Measurements from ENCODE around the gene JAK3. TPM values are rescaled to one million over a fixed set of nuclear protein-coding genes. Genes with fewer than 3 reads are reported as not detected.

Gene JAK3
- total RNA-seq, 1 experiment from 2014 or later: not detected

DNA sequence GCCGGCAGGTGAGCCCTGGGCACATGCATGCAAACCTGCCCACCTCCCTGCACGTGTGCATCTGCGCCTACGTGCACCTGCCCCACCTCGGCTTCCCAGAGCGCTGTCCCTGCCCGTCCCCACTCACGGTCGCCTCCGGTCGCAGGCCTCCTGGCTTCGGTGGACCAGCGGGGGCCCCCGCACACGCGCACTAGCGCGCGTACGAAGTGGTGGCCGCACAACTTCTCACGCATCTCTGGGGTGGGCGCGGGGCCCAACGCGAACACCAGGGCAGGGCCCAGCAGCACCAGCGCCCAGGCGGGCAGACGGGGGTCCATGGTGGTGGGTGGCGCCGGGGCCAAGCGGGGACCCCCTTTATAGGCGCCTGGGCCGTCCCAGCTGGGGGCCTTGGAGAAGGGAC is 26.6 kb downstream of the JAK3 start, which contains the start of gene INSL3:
INSL3 (minus strand) TSS at position 330 of the 400 bp plus-strand sequence; CDS start at position 317, 13 bp downstream.
- POLR2A ChIA-PET: no interaction called here
- TF ChIP-seq, protein P1, sequence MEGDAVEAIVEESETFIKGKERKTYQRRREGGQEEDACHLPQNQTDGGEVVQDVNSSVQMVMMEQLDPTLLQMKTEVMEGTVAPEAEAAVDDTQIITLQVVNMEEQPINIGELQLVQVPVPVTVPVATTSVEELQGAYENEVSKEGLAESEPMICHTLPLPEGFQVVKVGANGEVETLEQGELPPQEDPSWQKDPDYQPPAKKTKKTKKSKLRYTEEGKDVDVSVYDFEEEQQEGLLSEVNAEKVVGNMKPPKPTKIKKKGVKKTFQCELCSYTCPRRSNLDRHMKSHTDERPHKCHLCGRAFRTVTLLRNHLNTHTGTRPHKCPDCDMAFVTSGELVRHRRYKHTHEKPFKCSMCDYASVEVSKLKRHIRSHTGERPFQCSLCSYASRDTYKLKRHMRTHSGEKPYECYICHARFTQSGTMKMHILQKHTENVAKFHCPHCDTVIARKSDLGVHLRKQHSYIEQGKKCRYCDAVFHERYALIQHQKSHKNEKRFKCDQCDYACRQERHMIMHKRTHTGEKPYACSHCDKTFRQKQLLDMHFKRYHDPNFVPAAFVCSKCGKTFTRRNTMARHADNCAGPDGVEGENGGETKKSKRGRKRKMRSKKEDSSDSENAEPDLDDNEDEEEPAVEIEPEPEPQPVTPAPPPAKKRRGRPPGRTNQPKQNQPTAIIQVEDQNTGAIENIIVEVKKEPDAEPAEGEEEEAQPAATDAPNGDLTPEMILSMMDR (IDR thresholded peaks at IDR 0.05; ENCODE audit: insufficient read depth in 1 of 2, low read depth in 1 of 2, low read length in 1 of 2, severe bottlenecking in 1 of 2, unreplicated experiment in 1 of 2): no peak
- no peaks in the 10 kb centered on the region; the same call in 1 of the 2 replicates for H3K27me3 ChIP-seq (replicated peaks; ENCODE audit: control insufficient read depth, insufficient read depth, low read length)
- Mint-ChIP-seq H3K27me3 (ENCODE audit: insufficient read depth, unreplicated experiment) (no peaks in the 10 kb centered on the region), H3K27ac (ENCODE audit: unreplicated experiment) (no peak within 1 kb of the TSS), H3K36me3 (ENCODE audit: insufficient read depth, unreplicated experiment) (peaks cover 6% of the 10 kb centered on the region), H3K9me3 (ENCODE audit: unreplicated experiment) (no peaks in the 10 kb centered on the region), H3K4me3 (ENCODE audit: unreplicated experiment) (no peak within 1 kb of the TSS), H3K4me1 (ENCODE audit: low read depth, unreplicated experiment) (no peaks in the 10 kb centered on the region)
- H3K36me3 ChIP-seq (ENCODE audit: control insufficient read depth, insufficient read depth, low read length): no peaks in the 10 kb centered on the region
- BruUV-seq (replicated peaks): no TSS peak
- no peak within 1 kb of the TSS for H3K4me3 ChIP-seq (ENCODE audit: low read depth, low read length)
- no peak for DNase-seq
- no peaks in the 10 kb centered on the region for H3K9me3 ChIP-seq
- no peaks in the 10 kb centered on the region for H3K4me1 ChIP-seq
- CTCF ChIA-PET: no interaction called here
- intact Hi-C loops (cut with micrococcal nuclease; ENCODE audit: unreplicated experiment): no loop called here

DNA sequence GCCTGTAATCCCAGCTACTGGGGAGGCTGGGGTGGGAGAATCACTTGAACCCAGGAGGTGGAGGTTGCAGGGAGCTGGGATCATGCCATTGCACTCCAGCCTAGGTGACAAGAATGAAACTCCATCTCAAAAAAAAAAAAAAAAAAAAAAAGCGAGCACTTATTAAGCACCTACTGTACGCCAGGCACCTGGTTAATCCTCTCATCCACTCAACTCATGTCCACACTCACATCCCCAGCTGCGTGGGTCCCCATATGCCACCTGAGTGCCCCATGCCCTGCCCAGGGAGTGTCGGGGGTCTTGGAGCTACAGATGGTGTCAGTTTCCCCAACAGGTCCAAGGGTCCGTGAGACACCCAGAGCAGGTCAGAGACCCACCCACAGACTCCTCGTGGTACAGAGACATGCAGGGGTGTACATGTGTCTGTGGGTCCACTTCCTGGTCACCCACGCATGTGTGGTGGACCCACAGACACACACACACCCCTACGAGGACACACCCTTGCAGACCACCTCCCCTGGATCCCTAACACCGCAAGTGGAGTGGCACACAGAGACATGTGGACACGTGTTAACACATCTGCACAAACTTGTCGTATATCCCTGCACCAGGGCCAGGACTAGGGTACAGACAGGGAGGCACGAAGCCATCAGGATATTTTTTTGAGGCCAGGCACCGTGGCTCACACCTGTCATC is 30.0 kb downstream of the JAK3 start:
- no TSS peak for BruUV-seq (replicated peaks)
- no peaks in the 10 kb centered on the region for H3K9me3 ChIP-seq
- POLR2A ChIA-PET: no interaction called here
- H3K27me3 ChIP-seq (replicated peaks; ENCODE audit: control insufficient read depth, insufficient read depth, low read length): no peaks in the 10 kb centered on the region
- Mint-ChIP-seq H3K4me1 (ENCODE audit: low read depth, unreplicated experiment) (no peaks in the 10 kb centered on the region), H3K9me3 (ENCODE audit: unreplicated experiment) (no peaks in the 10 kb centered on the region), H3K27me3 (ENCODE audit: insufficient read depth, unreplicated experiment) (peaks cover 2% of the 10 kb centered on the region), H3K27ac (ENCODE audit: unreplicated experiment) (no peak overlapping the region), H3K36me3 (ENCODE audit: insufficient read depth, unreplicated experiment) (peaks cover 7% of the 10 kb centered on the region), H3K4me3 (ENCODE audit: unreplicated experiment) (no peak overlapping the region)
- intact Hi-C loops (cut with micrococcal nuclease; ENCODE audit: unreplicated experiment): no loop called here
- no peak for DNase-seq
- H3K36me3 ChIP-seq (ENCODE audit: control insufficient read depth, insufficient read depth, low read length): no peaks in the 10 kb centered on the region
- TF ChIP-seq, protein P1 (IDR thresholded peaks at IDR 0.05; ENCODE audit: insufficient read depth in 1 of 2, low read depth in 1 of 2, low read length in 1 of 2, severe bottlenecking in 1 of 2, unreplicated experiment in 1 of 2): no peak
- no peaks in the 10 kb centered on the region for H3K4me1 ChIP-seq
- H3K4me3 ChIP-seq (ENCODE audit: low read depth, low read length): no peak overlapping the region
- CTCF ChIA-PET: no interaction called here

DNA sequence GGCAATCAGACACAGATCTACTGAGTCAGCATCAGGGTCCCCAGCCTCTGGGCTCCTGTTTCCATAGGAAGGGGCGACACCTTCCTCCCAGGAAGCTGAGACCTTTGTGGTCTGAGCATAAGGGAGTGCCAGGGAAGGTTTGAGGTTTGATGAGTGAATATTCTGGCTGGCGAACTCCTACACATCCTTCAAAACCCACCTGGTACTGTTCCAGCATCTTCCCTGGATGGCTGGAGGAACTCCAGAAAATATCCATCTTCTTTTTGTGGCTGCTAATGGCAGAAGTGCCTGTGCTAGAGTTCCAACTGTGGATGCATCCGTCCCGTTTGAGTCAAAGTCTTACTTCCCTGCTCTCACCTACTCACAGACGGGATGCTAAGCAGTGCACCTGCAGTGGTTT is 35.7 kb downstream of the JAK3 start:
- no peaks in the 10 kb centered on the region for H3K4me1 ChIP-seq
- Mint-ChIP-seq H3K4me3 (ENCODE audit: unreplicated experiment) (no peak overlapping the region), H3K4me1 (ENCODE audit: low read depth, unreplicated experiment) (no peaks in the 10 kb centered on the region), H3K27ac (ENCODE audit: unreplicated experiment) (no peak overlapping the region), H3K9me3 (ENCODE audit: unreplicated experiment) (no peaks in the 10 kb centered on the region), H3K27me3 (ENCODE audit: insufficient read depth, unreplicated experiment) (peaks cover 2% of the 10 kb centered on the region), H3K36me3 (ENCODE audit: insufficient read depth, unreplicated experiment) (peaks cover 7% of the 10 kb centered on the region)
- DNase-seq: no peak
- BruUV-seq (replicated peaks): no TSS peak
- H3K4me3 ChIP-seq (ENCODE audit: low read depth, low read length): no peak overlapping the region
- H3K9me3 ChIP-seq: no peaks in the 10 kb centered on the region
- no peaks in the 10 kb centered on the region for H3K27me3 ChIP-seq (replicated peaks; ENCODE audit: control insufficient read depth, insufficient read depth, low read length)
- TF ChIP-seq, protein P1 (IDR thresholded peaks at IDR 0.05; ENCODE audit: insufficient read depth in 1 of 2, low read depth in 1 of 2, low read length in 1 of 2, severe bottlenecking in 1 of 2, unreplicated experiment in 1 of 2): no peak
- H3K36me3 ChIP-seq (ENCODE audit: control insufficient read depth, insufficient read depth, low read length): no peaks in the 10 kb centered on the region
- ChIA-PET POLR2A (no interaction called here), CTCF (no interaction called here)
- intact Hi-C loops (cut with micrococcal nuclease; ENCODE audit: unreplicated experiment): no loop called here

All from Caco-2 (cell line).